ENCODE data around the gene RANGRF.

GRCh38 chr17:8332688-8333087, 44.2 kb downstream of the RANGRF start:
- no peak for TF ChIP-seq TAF1 (IDR thresholded peaks at IDR 0.05; ENCODE audit: low read depth)
- TF ChIP-seq YY1 (IDR thresholded peaks at IDR 0.05; ENCODE audit: low read depth) = no peak
- no peak for TF ChIP-seq RAD21 (IDR thresholded peaks at IDR 0.05; ENCODE audit: low read depth)
- no peak for TF ChIP-seq EP300 (IDR thresholded peaks at IDR 0.05; ENCODE audit: borderline replicate concordance)
- no peak for TF ChIP-seq EGR1 (IDR thresholded peaks at IDR 0.05)
- TF ChIP-seq MAX (IDR thresholded peaks at IDR 0.05) = no peak
- TF ChIP-seq FOXM1 (IDR thresholded peaks at IDR 0.05; ENCODE audit: borderline replicate concordance, low read depth) = no peak
- no peak for TF ChIP-seq USF1 (IDR thresholded peaks at IDR 0.05)
